Measurements from ENCODE around the gene THAP4.

Gene THAP4, protein sequence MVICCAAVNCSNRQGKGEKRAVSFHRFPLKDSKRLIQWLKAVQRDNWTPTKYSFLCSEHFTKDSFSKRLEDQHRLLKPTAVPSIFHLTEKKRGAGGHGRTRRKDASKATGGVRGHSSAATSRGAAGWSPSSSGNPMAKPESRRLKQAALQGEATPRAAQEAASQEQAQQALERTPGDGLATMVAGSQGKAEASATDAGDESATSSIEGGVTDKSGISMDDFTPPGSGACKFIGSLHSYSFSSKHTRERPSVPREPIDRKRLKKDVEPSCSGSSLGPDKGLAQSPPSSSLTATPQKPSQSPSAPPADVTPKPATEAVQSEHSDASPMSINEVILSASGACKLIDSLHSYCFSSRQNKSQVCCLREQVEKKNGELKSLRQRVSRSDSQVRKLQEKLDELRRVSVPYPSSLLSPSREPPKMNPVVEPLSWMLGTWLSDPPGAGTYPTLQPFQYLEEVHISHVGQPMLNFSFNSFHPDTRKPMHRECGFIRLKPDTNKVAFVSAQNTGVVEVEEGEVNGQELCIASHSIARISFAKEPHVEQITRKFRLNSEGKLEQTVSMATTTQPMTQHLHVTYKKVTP

DNA sequence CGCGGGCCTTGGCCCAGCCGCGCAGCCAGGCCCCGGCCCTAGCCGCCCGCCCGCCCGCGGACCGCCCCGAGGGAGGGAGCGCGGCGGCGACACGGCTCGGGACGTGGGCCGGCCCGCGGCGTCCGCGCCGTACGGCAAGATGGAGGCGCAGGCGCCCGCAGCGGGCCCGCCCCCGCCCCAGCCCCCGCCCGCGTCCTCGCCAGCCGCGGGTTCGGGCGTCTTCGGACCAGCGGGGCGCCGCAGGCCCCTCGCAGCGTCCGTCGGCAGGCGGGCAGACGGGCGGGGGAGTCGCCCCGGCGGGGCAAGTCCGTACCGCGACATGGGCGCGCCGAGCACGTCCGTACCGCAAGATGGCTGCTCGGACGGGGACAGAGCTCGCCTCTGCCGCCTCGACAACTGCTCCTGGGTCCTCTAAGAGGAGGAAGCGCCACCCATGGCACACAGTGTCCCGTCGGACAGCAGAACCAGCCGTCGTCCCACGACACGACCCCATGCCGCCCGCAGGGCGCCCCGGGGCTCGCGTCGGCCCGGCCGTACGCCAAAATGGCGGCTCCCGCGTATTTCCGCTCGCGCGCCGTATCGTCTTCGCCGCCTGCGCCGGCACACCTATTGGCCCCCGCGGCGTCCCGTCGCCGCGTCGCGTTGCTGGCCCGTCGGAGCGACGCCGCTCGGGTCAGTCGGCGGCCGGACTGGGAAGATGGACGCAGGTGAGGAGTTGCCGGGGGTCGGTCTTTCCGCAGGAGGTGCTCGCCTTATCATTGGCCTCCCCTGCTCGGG is at the start of gene THAP4, which contains the start of gene ATG4B:
Gene THAP4 (minus strand): TSS at position 141 of the 777 bp plus-strand sequence. CDS start 141 bp downstream, outside the sequence.
Gene ATG4B (plus strand): TSS at position 676 of the 777 bp plus-strand sequence. CDS start 22 bp downstream, at position 698.
- DNase-seq = peak; percentile 58 to 62

DNA sequence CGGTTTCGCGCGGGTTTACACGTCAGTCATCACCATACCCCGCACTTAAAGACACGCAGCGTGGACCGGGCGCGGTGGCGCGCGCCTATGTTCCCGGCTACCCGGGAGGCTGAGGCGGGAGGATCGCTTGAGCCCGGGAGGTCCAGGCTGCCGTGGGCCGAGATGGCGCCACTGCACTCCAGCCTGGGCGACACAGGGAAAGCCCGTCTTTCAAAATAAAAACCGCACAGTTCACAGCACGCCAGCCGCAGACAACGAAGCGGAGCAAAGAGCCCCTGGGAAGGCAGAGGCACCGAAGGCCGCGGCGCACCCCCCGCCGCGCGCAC is 49.3 kb upstream of the THAP4 start:
- DNase-seq = no peak

DNA sequence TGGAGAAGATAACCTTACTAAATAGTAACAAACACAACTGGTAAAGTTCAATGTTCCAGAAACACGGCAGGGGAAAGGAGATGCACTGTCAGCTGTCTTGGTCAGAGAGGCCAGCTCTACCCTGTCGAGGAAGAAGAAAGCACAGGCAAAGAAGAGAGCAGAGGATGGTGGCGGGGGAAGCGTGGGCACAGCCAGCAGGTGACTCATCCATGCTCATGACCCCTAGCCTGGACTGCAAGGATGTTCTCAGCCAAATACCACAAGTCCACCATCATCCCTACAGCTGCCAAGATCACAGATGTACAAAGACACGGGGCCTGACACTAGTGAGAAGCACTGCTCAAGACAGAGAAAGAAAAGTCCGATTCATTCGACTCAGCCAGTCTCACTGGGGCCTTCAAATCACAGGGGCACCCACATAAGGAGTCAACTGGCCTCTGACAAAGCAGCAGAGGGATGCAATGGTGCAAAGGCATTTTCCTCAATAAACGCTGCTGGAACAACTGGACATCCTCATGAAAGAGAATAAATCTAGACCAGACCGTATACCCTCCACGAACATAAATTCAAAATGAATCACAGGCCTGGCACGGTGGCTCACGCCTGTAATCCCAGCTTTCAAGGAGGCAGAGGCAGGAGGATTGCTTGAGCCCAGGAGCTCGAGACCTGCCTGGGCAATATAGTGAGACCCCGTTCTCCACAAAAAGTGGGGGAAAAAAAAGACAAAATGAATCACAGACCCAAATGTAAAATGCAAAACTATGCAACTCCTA is 44.1 kb upstream of the THAP4 start:
- no peak for DNase-seq

DNA sequence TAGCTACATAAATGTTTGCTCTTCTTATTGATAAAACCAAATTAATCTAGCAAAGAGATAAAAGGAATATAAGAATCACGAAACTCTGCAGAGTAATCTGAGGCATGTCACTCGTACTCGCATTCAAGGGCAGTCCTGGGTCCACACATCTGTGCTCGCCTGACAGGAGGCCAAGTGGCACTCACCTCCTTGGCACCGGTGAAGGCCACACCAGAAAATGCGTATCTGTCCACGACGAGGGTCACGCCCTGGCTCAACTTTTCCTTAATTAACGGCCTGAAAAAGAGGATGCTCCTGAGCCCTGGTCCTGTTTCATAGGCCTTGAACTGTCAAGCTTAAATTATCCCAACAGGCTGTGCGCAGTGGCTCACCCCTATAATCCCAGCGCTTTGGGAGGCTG is 43.1 kb upstream of the THAP4 start:
- no peak for DNase-seq

DNA sequence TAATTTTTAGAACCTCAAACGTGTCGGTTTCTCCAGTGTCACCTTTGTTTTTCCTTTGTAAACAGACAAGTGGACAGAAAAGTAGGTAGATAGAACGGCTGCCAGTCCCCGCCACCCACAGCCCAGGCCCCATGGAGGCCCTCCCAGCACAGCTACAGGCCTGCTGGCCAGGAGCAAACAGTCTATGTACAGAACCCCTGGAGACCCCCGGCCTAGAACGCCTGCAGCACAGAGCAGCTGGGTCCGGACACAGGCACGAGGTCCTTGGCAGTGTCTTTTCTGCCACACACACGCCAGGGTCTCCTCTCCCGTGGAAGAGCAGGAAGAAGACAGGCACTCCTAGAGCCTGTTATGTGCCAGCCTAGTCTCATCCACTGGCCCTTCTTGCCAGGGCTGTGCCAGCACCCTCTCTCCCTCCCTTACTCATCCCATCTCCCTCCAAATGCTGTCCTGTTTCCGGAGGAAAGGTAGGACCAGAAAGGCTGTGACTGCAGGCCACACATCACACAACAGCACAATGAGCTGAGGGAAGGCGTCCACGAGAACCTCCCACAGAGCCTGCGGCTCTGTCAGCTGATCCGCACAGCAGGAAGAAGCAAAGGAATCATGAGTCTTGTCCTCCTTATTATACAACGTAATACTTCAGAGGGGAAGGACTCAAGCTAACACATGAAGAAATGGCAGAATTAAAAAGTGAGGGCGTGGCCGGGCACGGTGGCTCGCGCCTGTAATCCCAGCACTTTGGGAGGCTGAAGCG is 42.0 kb upstream of the THAP4 start:
- DNase-seq = no peak

DNA sequence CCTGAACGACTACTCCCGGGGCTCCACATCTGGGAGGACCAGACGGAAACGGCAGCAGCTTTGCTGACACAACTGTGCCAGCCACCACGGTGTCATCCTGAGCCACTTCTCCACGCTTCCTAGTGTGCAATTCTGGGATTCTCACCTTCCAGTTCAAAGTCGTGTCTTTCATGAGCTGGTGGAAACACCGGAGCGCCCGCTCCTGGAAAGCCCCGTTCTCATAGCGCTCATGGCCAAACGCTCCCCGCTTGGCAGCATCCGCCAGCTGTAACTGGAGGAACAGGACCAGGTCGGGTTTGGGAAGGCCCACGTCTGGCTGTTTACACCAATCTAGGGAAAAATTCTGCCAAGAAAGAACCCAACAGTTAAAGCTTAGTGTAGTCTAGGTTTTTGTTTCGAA is 41.3 kb upstream of the THAP4 start:
- DNase-seq = no peak

DNA sequence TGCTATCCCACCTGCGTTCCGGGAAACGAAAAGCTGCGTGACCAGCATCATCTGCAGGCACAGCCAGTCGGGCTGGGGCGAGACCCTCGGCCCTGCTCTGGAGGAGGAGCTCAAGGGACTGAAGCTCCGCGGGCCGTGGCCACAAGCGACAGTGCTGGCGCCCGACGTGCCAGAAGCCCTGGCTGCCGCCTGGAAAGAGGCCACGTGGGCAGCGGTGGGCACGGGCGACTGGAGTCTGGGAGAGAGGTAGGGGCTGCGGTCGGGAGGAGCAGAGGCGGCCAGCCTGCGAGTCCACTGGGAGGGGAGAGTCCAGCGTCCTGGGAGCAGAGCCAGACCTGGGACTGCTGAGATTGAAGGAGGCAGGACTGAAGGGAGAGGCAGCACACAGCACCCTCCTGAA is 40.4 kb upstream of the THAP4 start:
- DNase-seq = no peak

DNA sequence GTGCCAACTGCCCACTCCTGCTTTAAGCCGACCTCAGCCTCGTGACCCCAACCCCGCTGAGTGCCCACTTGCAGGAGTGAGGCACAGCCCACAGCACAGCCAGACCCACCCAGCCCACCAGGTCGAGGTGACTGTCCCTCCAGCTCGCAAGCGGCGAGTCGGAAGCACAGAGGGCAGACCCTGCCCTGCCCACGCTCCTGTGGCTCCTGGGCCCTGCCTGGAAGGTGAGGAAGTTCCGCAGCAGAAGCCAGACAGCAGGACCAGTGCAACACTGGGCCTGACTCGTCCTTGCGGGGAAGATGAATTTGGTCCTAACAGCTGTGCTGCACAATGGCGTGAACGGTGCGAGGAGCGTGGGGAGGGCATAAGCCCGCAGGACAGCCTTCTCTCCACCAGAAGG is 39.7 kb upstream of the THAP4 start:
- no peak for DNase-seq

DNA sequence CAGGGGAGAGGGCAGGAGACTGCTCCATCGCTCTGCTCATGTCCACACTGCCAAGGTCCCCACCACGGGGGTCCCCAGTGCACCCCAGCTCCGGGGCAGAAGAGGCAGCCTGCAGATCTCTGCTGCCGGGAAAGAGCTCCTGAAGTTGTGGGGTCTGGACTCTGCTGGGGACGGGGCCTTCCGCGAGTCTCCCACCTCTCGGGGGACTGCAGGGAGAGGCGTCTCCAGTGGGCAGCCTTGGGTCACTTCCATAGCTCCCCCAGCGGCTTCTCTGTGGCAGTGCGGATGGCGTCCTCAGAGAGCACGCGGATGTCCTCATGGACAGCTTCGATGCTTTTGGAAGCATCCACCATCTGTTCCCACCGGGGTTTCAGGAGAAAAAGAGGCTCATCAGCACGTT is 38.9 kb upstream of the THAP4 start:
- no peak for DNase-seq

DNA sequence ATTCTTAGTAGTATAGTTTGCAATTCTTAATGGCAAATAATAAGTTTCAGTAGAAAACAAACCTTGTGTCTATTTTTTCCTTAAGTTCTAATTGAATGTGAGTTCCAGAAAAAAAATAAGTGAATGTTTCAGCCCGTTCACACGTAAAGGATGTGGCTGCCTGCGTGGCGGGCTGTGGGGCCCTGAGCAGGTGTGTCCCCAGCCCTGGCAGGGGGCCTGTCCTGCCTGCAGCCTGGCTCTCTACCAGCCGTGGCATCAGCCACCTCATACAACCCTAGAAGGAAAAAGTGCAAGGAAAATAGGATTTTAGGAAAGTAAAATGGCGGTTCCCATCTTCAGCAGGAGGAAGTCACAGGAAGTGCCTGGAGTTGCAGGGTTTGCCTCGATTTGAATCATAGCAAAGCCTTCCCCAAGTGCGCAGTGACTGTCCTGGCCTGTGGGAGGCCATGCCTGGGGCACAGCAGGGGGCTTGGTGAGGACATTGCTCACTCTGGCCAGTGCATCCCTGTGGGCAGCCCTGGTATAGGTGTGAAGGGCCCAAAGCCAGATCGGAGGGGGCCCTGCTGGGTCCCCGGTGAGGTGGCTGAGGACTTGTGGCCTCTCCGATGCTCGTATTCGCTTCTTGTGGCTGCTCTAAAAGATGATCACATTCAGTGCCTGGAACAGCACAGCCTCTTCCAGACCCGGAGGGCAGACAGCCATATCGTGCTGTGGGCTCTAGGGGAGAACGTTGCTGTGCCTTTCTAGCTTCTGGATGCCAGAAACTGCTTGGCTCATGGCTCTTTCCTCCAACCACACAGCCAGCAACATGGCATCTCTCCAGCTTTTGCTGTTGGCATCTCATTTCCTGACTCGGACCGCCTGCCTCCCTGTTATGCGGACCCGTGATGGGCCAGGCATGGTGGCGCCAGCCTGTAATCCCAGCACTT is 37.1 kb upstream of the THAP4 start:
- DNase-seq = no peak

DNA sequence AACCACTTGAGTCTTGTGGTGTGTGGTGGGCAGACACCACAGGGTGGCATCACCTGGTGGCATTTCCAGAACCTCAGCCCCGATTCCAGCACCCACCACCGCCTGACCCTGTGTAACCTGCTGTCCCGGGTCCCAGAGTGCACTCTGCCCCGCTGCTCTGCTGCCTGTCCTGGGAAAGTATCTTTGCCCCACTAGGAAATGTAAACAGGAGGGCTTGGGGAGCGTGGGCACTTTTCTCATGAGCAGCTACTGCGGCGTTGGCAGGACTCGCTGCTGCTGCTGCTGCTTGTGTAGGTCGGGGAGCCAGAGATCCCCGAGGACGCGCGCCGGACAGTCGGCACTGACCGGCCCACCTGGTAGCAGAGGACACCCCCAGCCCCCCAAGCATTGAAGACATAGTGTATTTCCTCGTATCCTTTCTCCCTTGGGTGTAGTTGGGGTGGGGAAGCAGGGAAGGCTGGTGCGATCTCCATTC is 36.3 kb upstream of the THAP4 start:
- DNase-seq = no peak

DNA sequence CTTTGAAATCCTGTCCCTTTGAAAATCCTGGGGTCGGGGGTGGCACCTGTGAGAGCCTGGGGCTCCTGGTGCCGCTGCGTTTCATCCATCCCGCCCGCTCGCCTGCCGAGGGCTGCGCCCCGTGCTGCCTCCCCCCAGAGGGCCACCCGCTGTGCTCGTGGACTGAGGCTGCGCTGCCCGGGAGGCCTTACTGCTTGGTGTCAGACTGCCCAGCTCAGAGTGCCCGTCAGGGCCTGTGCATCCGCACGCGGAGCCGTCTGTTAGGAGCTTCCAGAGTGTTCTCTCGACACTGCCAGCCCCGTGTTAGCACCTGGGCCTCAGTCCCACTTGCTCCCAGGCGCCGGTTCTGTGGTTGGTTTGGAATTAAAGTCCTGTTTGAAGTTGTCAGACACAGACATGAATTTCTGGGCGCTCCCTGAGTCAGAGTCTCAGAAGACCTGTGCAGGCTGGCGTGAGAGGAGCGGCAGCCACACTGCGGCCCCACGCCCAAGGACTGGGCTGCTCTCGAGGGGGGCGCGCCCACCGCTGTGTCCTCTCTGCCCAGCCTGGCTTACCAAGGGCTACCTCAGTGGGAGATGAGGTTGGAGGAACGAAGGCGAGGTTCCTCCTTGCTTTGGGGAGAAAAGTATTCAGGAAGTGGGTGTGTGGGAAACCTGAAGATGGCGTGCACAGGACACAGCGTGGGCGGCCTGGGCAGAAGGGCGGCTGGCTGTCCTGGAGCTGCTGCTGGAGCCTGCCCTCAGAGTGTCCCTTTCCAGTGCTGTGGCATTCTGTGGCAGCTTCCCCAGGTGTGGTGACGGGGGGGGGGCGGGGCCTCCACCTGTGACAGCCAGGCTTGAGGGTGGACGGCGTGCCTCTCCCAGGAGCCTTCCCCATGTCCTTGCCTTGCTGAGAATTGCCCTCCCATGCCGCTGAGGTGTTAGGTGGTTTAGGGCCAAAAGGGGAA is 35.6 kb upstream of the THAP4 start:
- DNase-seq = no peak

DNA sequence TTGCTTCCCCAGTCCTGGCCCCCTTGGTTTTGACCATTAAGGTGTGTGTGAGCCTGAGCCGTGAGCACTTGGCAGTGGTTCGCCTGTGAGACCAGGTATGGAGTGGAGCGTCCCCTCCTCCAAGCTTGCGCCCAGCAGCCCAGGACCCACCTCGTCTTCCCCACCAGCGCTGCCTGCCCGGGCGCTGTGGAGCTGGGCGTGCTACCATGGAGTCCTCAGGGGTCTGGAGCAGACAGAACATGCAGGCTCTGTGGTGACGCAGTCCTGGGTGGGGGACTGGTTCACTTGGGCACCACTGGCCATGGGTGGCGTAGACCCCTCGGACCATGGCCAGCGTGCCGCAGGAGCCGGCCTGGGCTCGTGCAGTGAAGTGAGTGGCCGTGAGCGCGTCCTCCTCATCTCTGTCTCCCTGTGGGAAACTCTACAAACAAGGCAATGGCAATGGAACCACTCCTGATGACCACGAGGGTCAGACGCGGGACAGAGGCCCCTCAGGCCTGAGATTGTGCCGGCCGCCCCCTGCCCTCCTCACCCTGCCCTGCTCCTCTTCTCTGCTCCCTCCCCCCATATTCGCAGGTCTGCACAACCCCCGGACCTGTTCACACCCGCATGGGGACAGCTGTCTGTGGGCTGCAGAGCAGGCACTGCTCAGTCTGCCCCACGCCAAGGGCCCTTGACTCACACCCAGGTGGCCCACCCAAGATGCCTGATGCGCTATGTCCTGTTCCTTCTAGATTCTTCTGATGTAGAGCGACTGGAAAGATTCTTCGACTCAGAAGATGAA is 34.7 kb upstream of the THAP4 start:
- DNase-seq = no peak

DNA sequence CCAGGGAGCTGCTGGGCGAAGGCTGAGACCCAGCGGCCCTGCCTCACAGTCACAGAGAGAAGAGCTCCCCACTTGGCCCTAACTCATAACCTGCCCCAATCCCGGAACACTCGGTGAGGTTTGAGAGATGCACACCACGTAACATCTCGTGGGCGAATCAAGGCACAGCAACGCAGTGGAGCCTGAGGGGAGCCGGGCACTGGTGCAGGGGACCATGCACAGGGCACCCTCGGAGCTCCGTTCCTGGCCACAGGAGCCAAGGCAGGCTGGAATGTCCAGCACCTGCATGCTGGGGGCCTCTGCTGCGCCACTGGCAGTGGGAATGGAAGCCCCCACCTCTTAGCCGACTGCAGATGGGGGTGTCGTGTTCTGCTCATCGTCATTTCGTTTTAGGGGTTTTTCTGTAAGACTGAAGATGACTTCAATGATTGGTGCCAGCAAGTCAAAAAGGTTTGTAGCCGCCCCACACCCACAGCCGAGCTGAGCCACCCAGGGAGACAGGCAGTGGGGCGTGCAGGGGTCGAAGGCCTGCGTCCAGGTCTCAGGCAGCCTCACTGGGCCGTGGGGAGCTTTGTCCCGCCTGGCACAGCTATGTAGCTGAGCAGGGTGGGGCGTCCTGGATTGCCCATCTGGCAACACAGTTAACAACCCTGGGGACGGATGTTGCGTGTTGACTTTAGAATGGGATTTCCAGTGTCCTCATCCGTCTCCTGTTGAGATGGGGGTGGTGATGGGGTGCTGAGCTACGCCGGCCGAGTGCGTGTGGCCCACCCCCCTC is 33.6 kb upstream of the THAP4 start:
- no peak for DNase-seq

DNA sequence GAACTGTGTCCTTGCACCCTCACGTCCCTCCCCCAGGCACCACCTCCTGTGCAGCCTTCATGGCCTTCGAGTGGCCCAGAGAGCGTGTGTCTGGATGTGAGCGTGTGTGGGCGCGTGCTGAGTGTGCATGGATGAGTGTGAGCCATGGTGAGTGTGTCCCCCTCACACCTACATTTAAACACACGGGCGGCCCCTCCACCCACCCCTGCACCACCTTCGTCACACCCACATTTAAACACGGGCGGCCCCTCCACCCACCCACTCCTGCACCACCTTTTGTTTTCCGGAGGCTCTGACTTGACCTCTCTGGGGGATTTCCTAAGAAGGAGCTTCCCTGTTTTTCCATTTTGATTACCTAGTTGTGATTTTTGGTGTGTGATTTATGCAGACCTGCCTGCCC is 31.9 kb upstream of the THAP4 start:
- no peak for DNase-seq

DNA sequence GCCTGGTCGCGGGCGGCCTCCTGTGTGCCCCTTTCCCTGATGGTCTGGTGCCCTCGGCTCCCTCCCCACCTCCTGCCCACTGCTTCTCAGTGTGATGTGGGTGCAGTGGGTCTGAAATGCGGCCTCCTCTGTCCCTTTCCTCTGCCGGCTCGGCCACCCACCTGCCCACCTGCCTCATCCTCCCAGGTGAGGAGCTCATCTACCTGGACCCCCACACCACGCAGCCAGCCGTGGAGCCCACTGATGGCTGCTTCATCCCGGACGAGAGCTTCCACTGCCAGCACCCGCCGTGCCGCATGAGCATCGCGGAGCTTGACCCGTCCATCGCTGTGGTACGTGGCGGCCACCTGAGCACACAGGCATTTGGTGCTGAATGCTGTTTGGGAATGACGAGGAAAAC is 31.4 kb upstream of the THAP4 start:
- no peak for DNase-seq

DNA sequence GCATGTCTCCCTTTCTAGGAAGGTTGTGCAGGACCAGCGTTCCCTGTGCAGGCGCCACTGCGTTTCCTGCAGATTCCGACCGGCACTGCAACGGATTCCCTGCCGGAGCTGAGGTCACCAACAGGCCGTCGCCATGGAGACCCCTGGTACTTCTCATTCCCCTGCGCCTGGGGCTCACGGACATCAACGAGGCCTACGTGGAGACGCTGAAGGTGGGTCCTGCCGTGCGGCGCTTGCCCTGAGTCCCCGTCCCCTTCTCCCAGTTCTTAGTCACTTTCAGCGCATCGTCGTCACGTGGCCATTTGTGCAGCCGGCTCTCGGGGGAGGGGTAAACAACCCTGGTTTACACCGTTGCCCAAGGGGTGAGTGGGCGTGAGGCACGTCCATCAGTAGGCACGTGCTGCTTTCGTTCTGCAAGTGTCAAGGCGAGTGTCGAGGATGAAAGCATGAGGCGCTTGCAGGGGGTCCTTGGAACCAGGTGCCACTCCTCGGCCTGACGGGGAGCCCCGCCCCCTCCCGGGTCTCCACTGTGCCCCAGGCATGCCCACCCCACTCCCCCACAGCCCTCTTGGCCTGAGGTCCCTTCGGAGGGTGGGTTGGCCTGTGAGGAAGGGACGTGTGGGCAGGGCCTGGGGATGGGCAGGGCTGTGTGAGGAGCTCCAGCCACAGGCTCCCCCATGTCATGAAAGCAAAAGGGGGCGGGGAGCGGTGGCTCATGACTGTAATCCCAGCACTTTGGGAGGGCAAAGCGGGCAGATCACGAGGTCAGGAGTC is 29.9 kb upstream of the THAP4 start:
- DNase-seq = no peak
